Left colon (tissue), 2 donors: ENCODE measurements around the gene LIPG. TPM values are rescaled to one million over a fixed set of nuclear protein-coding genes. Genes with fewer than 3 reads are reported as not detected.
"Not testable (repeated sequence)": the region's sequence is repeated elsewhere in the genome, so short reads cannot be mapped to it uniquely, and the experiment has no call there.

Experiments
- ATAC-seq: fragments of 200-7000 bp; cut with Tn5 transposase; one replicate; pipeline ENCODE4 v1.9.1; 2020; ENCODE audit warnings: mild to moderate bottlenecking, moderate library complexity
- DNase-seq, 2 donors: peaks; one replicate each; pipeline ENCODE4 v3.0.0-alpha.2; 2020
- intact Hi-C, 2 donors: fragments of 100-400 bp; cut with DNase I in 1 of 2; cut with micrococcal nuclease in 1 of 2; formaldehyde crosslinking; loops; one replicate each; pipeline versions ENCODE4 v1.11.2 to v1.14.0; 2022; cut with DNase I, micrococcal nuclease
- long read RNA-seq: library from polyadenylated mRNA; unstranded; transcript quantifications from one replicate; pipeline ENCODE4 v2.0.0, GENCODE V29; 2021
- total RNA-seq, 2 donors: library from RNA; stranded (reverse); fragmentation: NEBNext Ultra II Directional; extraction: Animal tissue kit (Norgen Biotek cat#: 25700); gene quantifications; one replicate each; pipeline ENCODE4 v1.2.1, GENCODE V29; 2021
- donor health status: DM: no; HTN: no; CAD: no.
- donor health status: DM: yes; HTN: yes; CAD: no.

Gene LIPG
- total RNA-seq, result 10 to 100 TPM; 14.2 to 39.0 TPM
- long read RNA-seq, full-length matches to known transcripts, result 9 of 18 reads
- long read RNA-seq, partial matches to known transcripts, result 3 of 18 reads
- long read RNA-seq, other reads (novel, unspliced or antisense), result 6 of 18 reads

GRCh38 chr18:49561289-49562193 lies at the start of gene LIPG:
TSS of gene LIPG (plus strand) at chr18:49562057. CDS start at chr18:49562309, 252 bp downstream.
- intact Hi-C loops, result no loop called here
- ATAC-seq, result peak; percentile 85
- peak; percentile 81 to 88 for DNase-seq

- not testable (repeated sequence) for ATAC-seq, DNase-seq
- intact Hi-C loops, result loop anchor here (5.0 to 10.0 kb wide), 3 partner anchors 344 to 692 kb away; no protein-coding TSS in a partner anchor
Measured at GRCh38 chr18:49512876-49513275, 49.0 kb upstream of the LIPG start.

GRCh38 chr18:49514577-49514976 lies 47.3 kb upstream of the LIPG start:
- ATAC-seq (peak; percentile 97), DNase-seq (peak; percentile 37 to 73)
- intact Hi-C loops, result loop anchor here (5.0 to 10.0 kb wide), 3 partner anchors 343 to 690 kb away; no protein-coding TSS in a partner anchor

GRCh38 chr18:49515003-49515402 lies 46.9 kb upstream of the LIPG start:
- DNase-seq, ATAC-seq: not testable (repeated sequence)
- intact Hi-C loops, result loop anchor here (10.0 kb wide), 2 partner anchors 350 to 690 kb away; no protein-coding TSS in a partner anchor

GRCh38 chr18:49515516-49515915 lies 46.3 kb upstream of the LIPG start:
- intact Hi-C loops, result loop anchor here (10.0 kb wide), 2 partner anchors 349 to 689 kb away; no protein-coding TSS in a partner anchor
- DNase-seq (no peak), ATAC-seq (no peak)

- intact Hi-C loops, result loop anchor here (10.0 kb wide), 2 partner anchors 347 to 687 kb away; no protein-coding TSS in a partner anchor
Measured at GRCh38 chr18:49517483-49517882, 44.4 kb upstream of the LIPG start.

GRCh38 chr18:49519101-49519971 lies 42.5 kb upstream of the LIPG start:
- DNase-seq (no peak), ATAC-seq (no peak)
- intact Hi-C loops, result loop anchor here (10.0 kb wide), 2 partner anchors 345 to 685 kb away; no protein-coding TSS in a partner anchor

More at GRCh38 chr18:49517483-49517882, 44.4 kb upstream of the LIPG start:
- no peak for ATAC-seq
- no peak for DNase-seq

GRCh38 chr18:49520661-49521145 lies 41.2 kb upstream of the LIPG start:
- no peak for ATAC-seq
- intact Hi-C loops, result no loop called here

GRCh38 chr18:49521216-49521835 lies 40.5 kb upstream of the LIPG start:
- ATAC-seq (no peak), DNase-seq (no peak)
- intact Hi-C loops, result no loop called here

More at GRCh38 chr18:49520661-49521145, 41.2 kb upstream of the LIPG start:
- DNase-seq, result no peak

- DNase-seq, ATAC-seq, intact Hi-C loops: not testable (repeated sequence)
Measured at GRCh38 chr18:49523580-49524093, 38.2 kb upstream of the LIPG start.

GRCh38 chr18:49524349-49524748 lies 37.5 kb upstream of the LIPG start:
- intact Hi-C loops, result no loop called here
- ATAC-seq (no peak), DNase-seq (no peak)

GRCh38 chr18:49524951-49525350 lies 36.9 kb upstream of the LIPG start:
- ATAC-seq (no peak), DNase-seq (no peak)
- intact Hi-C loops, result no loop called here

- no peak for DNase-seq
- no peak for ATAC-seq
- intact Hi-C loops, result no loop called here
Measured at GRCh38 chr18:49525981-49526380, 35.9 kb upstream of the LIPG start.

- no peak for ATAC-seq
- intact Hi-C loops, result no loop called here
- DNase-seq, result no peak
Measured at GRCh38 chr18:49527631-49528327, 34.1 kb upstream of the LIPG start.

GRCh38 chr18:49529596-49529995 lies 32.3 kb upstream of the LIPG start:
- intact Hi-C loops, result no loop called here
- ATAC-seq (peak; percentile 93), DNase-seq (no peak)

- DNase-seq, result no peak
- no peak for ATAC-seq
Measured at GRCh38 chr18:49531678-49532153, 30.1 kb upstream of the LIPG start.

More at GRCh38 chr18:49531678-49532153, 30.1 kb upstream of the LIPG start:
- intact Hi-C loops, result no loop called here
